ENCODE measurements around the gene ELF2. TPM values are rescaled to one million over a fixed set of nuclear protein-coding genes. Genes with fewer than 3 reads are reported as not detected.
"Not testable (repeated sequence)": the region's sequence is repeated elsewhere in the genome, so short reads cannot be mapped to it uniquely, and the experiment has no call there.

Gene ELF2
- total RNA-seq, 2 experiments from 2014 or later = 43.9 to 48.2 TPM

DNA sequence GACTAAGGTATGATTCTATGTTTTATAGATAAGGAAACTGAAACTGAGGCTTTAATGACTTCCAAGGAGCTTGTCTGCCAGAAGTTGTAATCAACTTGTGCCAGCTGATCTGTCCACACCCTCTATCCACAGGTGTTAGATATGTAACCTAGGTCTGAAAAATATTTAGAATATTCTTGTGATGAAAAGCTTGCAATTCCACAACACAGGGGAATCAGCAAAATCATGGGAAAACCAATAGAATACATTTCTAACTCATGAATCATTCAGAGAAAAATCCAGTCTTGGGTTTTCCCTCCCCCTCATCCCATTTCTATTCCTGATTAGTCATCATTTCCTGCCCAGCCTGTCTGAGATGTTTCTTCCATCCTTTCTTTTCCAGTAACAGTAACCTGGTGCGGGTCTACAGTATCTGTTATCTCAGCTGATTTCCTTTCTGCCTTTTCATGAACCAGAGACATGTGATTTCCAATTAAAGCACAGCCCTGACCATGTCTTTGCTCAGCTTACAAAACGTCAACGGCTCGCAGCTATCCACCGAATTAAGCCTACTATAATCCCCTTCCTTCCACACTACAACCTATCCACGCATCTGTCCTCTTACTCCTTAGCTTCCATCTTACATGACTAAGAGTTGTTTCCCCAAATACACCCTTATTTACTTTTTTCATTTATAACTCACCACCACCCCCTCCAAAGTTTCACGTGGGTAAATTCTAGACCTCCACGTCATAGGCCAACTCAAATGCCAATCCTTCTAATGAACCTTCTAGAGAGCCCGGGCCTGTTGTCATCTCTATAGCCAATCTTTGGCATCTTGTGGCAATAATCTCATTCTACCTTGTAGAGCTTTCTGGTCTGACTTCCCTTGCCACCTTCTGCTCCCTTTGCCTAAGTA lies 162.4 kb downstream of the ELF2 start:
- POLR2A ChIA-PET = interaction anchor here (0.6 to 2.5 kb wide), 9 partner anchors 9 to 543 kb away, joined by 3 to 11 read pairs (median 4); partner anchors contain the start of gene ELF2
- peak overlapping the region; percentile 84 for H3K27ac Mint-ChIP-seq
- H3K9me3 Mint-ChIP-seq = no peaks in the 10 kb centered on the region
- peak overlapping the region; percentile 78 for H3K4me3 Mint-ChIP-seq
- H3K4me1 Mint-ChIP-seq = peaks cover 17% of the 10 kb centered on the region
- peaks cover 3% of the 10 kb centered on the region for H3K36me3 Mint-ChIP-seq
- H3K27me3 Mint-ChIP-seq = no peaks in the 10 kb centered on the region
- DNase-seq (no peak), ATAC-seq (ENCODE audit: low read depth) (no peak)

DNA sequence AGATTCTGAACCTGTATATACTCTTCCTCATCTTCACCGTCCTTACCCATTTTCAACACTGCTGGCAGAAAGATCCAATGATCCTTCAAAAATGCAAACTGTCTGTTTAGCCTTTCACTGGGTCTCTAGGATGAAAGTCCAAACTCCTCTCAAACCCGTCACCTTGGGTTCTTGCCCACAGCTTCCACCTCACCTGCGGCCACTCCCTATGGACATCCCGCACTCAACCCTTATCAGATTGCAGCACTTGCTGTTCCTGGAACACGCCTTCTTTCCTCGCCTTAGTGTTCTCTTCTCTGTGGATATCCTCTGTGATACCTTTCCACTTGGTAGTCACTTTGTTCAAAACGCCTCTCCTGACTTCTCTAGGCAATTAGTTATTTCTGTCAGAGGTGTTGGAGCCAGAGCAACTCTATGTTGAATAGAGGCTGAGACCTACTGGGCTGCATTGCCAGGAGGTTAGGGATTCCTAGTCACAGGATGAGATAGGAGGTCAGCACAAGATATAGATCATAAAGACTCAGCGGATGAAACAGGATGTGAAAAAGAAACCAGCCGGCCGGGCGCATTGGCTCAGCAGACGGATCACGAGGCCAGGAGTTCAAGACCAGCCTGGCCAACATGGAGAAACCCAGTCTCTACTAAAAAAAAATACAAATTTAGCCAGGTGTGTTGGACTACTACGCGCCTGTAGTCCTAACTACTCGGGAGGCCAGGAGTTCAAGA lies 165.6 kb downstream of the ELF2 start:
- ATAC-seq (ENCODE audit: low read depth) = no peak
- DNase-seq = no peak
- H3K4me3 Mint-ChIP-seq = no peak overlapping the region
- no peaks in the 10 kb centered on the region for H3K9me3 Mint-ChIP-seq
- H3K36me3 Mint-ChIP-seq = no peaks in the 10 kb centered on the region
- no peak overlapping the region for H3K27ac Mint-ChIP-seq
- POLR2A ChIA-PET = no interaction called here
- peaks cover 8% of the 10 kb centered on the region for H3K4me1 Mint-ChIP-seq
- H3K27me3 Mint-ChIP-seq = no peaks in the 10 kb centered on the region

DNA sequence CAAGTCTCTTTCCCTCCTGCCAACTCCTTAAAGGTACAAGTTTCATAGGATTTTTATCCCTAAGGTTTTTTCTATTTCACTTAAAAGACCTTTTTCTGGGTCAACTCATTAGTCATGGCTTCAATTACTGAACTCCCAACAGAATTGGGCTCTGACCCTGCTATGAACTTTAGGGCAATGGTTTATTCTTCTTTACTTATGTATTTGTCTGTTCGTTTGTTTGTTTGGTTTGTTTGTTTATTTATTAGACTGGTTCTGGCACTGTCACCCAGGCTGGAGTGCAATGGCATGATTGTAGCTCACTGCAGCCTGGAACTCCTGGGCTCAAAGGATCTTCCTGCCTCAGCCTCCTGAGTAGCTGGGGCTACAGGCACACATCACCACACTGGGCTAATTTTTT lies 167.3 kb downstream of the ELF2 start:
- H3K4me1 Mint-ChIP-seq = peaks cover 2% of the 10 kb centered on the region
- no peak overlapping the region for H3K4me3 Mint-ChIP-seq
- POLR2A ChIA-PET = no interaction called here
- no peaks in the 10 kb centered on the region for H3K27me3 Mint-ChIP-seq
- ATAC-seq (ENCODE audit: low read depth) (no peak), DNase-seq (no peak)
- H3K36me3 Mint-ChIP-seq = no peaks in the 10 kb centered on the region
- no peaks in the 10 kb centered on the region for H3K9me3 Mint-ChIP-seq
- no peak overlapping the region for H3K27ac Mint-ChIP-seq

- H3K27me3 Mint-ChIP-seq; H3K9me3 Mint-ChIP-seq; POLR2A ChIA-PET; H3K27ac Mint-ChIP-seq; H3K4me1 Mint-ChIP-seq; H3K36me3 Mint-ChIP-seq; H3K4me3 Mint-ChIP-seq; ATAC-seq (ENCODE audit: low read depth); DNase-seq: not testable (repeated sequence)
Measured at GRCh38 chr4:139008278-139008677, 168.7 kb downstream of the ELF2 start.

DNA sequence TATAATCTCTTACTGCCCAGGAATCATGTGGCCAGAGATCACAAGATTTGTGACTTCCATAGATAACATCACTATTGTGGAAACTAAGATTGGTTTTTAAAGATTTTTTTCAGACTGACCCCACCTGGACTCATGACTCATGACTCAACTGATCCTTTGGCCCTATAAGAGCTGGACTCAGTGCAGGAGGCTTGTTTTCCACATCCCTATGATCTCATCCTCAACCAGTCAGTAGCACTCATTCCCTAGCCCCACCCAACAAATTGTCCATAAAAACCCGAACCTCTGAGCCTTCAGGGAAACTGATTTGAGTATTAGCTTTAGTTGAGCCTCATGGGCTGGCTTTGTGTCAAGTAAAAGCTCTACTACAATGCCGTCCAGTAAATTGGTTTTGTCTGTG lies 169.4 kb downstream of the ELF2 start:
- Mint-ChIP-seq H3K36me3 (no peaks in the 10 kb centered on the region), H3K27ac (no peak overlapping the region), H3K9me3 (no peaks in the 10 kb centered on the region), H3K4me1 (no peaks in the 10 kb centered on the region), H3K27me3 (no peaks in the 10 kb centered on the region), H3K4me3 (no peak overlapping the region)
- DNase-seq (no peak), ATAC-seq (ENCODE audit: low read depth) (no peak)
- POLR2A ChIA-PET = no interaction called here

Other genes starting within 250 kb of the ELF2 start
- gene NOCT, start 161.4 kb downstream of the ELF2 start, total RNA-seq = 1 to 10 TPM; 4.7 to 5.9 TPM
- under 1 TPM in 1 of 2 experiments, not detected in 1; 0.22 TPM for gene MGARP, start 103.0 kb upstream of the ELF2 start, total RNA-seq
- gene NAA15, start 124.3 kb upstream of the ELF2 start, total RNA-seq = 10 to 100 TPM; 42.1 to 50.3 TPM
- 10 to 100 TPM; 34.6 to 36.5 TPM for gene NDUFC1, start 125.3 kb upstream of the ELF2 start, total RNA-seq